K562 (cell line): ENCODE data around the gene SHF. TPM values are rescaled to one million over a fixed set of nuclear protein-coding genes. Genes with fewer than 3 reads are reported as not detected.

Experiments
- ATAC-seq: fragments of 200-7000 bp; cut with Tn5 transposase; 3 replicates; pipeline ENCODE4 v1.9.1; 2020; ENCODE audit warnings: moderate library complexity
- BruUV-seq: library from RNA; stranded (reverse); fragments of 400-500 nt; replicated peaks from 2 replicates; lab custom pipeline; 2021; lab: Mats Ljungman, UMichigan
- CTCF ChIA-PET: fragments of 300-600 bp; formaldehyde crosslinking; extraction: SDS; loops from one replicate; lab custom pipeline; 2021; ENCODE audit warnings: low intra/inter-chr PET ratio; lab: Yijun Ruan, JAX
- POLR2A ChIA-PET: fragments of 300-600, 350-650 bp; sonication (Branson Sonifier 250); formaldehyde crosslinking; extraction: SDS; loops from one replicate; lab custom pipeline; 2021; ENCODE audit warnings: antibody characterized with exemption, inconsistent platforms; lab: Yijun Ruan, JAX
- DNase-seq, 4 experiments: peaks; one replicate each; pipeline versions ENCODE4 v3.0.0 to v3.0.0-alpha.2; 2011 to 2018; ENCODE audit warnings: low spot score in 3 of 4, mixed read lengths in 3 of 4; ENCODE audit errors: extremely low read depth in 1 of 4
- FAIRE-seq: peaks from 2 replicates; lab custom pipeline; 2011; peaks lifted over from hg19 to GRCh38; lab: Jason Lieb, UNC
- H2AFZ ChIP-seq: 2 replicates; pipeline ENCODE4 v1.6.0; 2011; ENCODE audit warnings: low read depth, low read length, control low read depth, inconsistent platforms
- H3K27ac ChIP-seq: fragments of 200-600 bp; 3 replicates; pipeline ENCODE4 v1.8.0; 2011; ENCODE audit warnings: low read depth, mild to moderate bottlenecking, control low read depth, inconsistent platforms, low read length, moderate library complexity, mixed read lengths; ENCODE audit errors: extremely low read depth
- H3K27me3 ChIP-seq, 2 experiments: fragments of 300-600 bp in 1 of 2; 2 replicates in 1 of 2; 3 replicates in 1 of 2; pipeline versions ENCODE4 v1.6.0 to v1.8.0; 2011; ENCODE audit warnings: inconsistent platforms in 2 of 2, low read length in 2 of 2, mild to moderate bottlenecking in 1 of 2, mixed read lengths in 1 of 2, moderate library complexity in 1 of 2; ENCODE audit not compliant: control insufficient read depth in 2 of 2, insufficient read depth in 2 of 2
- H3K36me3 ChIP-seq: fragments of 300-600 bp; 3 replicates; pipeline ENCODE4 v1.8.0; 2011; ENCODE audit warnings: mild to moderate bottlenecking, low read length, inconsistent platforms; ENCODE audit not compliant: control insufficient read depth, insufficient read depth
- H3K4me1 ChIP-seq, 2 experiments: fragments of 200-600 bp in 1 of 2; replicated peaks in 1 of 2; 2 replicates in 1 of 2; 3 replicates in 1 of 2; pipeline versions ENCODE4 v1.5.1 to v1.8.0; 2011; ENCODE audit warnings: inconsistent platforms in 2 of 2, low read length in 2 of 2, mild to moderate bottlenecking in 1 of 2, mixed read lengths in 1 of 2, moderate library complexity in 1 of 2; ENCODE audit not compliant: control insufficient read depth in 2 of 2, insufficient read depth in 2 of 2
- H3K4me2 ChIP-seq: 2 replicates; pipeline ENCODE4 v1.6.1; 2011; ENCODE audit warnings: low read length, control low read depth, inconsistent platforms, mixed read lengths; ENCODE audit not compliant: insufficient read depth
- H3K4me3 ChIP-seq: fragments of 200-600 bp; sonication (generic), shearing (Covaris generic); 2 replicates; pipeline ENCODE4 v1.5.1; 2016; ENCODE audit warnings: control low read depth, inconsistent platforms
- H3K79me2 ChIP-seq: fragments of 200-600 bp; 3 replicates; pipeline ENCODE4 v1.8.0; 2011; ENCODE audit warnings: low read length, inconsistent platforms; ENCODE audit not compliant: control insufficient read depth, insufficient read depth
- H3K9ac ChIP-seq, 2 experiments: 2 replicates each; pipeline versions ENCODE4 v1.6.0 to v1.6.1; 2011; ENCODE audit warnings: low read depth in 2 of 2, low read length in 2 of 2, control low read depth in 1 of 2, inconsistent platforms in 1 of 2, mild to moderate bottlenecking in 1 of 2, mixed read lengths in 1 of 2; ENCODE audit not compliant: insufficient read depth in 1 of 2
- H3K9me1 ChIP-seq: one replicate; pipeline ENCODE4 v1.6.0; 2011; ENCODE audit warnings: inconsistent platforms, mild to moderate bottlenecking, low read length, moderate library complexity; ENCODE audit not compliant: control insufficient read depth, insufficient read depth
- H3K9me3 ChIP-seq: replicated peaks from 2 replicates; pipeline ENCODE4 v1.5.1; 2011; ENCODE audit warnings: low read depth, low read length, inconsistent platforms; ENCODE audit not compliant: control insufficient read depth, insufficient read depth
- H4K20me1 ChIP-seq: replicated peaks from 2 replicates; pipeline ENCODE4 v1.6.1; 2011; ENCODE audit warnings: low read length, inconsistent platforms, mixed read lengths; ENCODE audit not compliant: control insufficient read depth, insufficient read depth
- CHD2 ChIP-seq: IDR thresholded peaks from 2 replicates; pipeline ENCODE4 v1.6.1; 2011; ENCODE audit warnings: low read depth, low read length
- CREM ChIP-seq: IDR thresholded peaks from 2 replicates; pipeline ENCODE4 v1.6.1; 2014; ENCODE audit warnings: antibody characterized with exemption, low read depth
- FOSL1 ChIP-seq: fragments of 200-800 bp; sonication (Bioruptor generic); conservative IDR thresholded peaks from 2 replicates; pipeline ENCODE4 v1.6.1; 2016; ENCODE audit warnings: missing genetic modification characterization, missing compliant biosample characterization
- SAFB ChIP-seq: fragments of 200-400 bp; formaldehyde crosslinking; IDR thresholded peaks from 2 replicates; pipeline ENCODE4 v1.6.1; 2017; ENCODE audit warnings: low read depth, low read length, borderline replicate concordance
- TBL1XR1 ChIP-seq, 2 experiments: IDR thresholded peaks; 2 replicates each; pipeline ENCODE4 v1.6.1; 2012; ENCODE audit warnings: improper control_type of control experiment in 2 of 2, low read length in 2 of 2, mild to moderate bottlenecking in 1 of 2
- TEAD2 ChIP-seq: fragments of 450-650 bp; IDR thresholded peaks from 2 replicates; pipeline ENCODE4 v1.6.1; 2016; ENCODE audit warnings: missing genetic modification characterization, control low read depth, missing compliant biosample characterization
- WHSC1 ChIP-seq: IDR thresholded peaks from one replicate; pipeline ENCODE4 v1.6.1; 2012; ENCODE audit warnings: low read length, control low read depth, inconsistent platforms
- ZFX ChIP-seq: sonication (generic); formaldehyde crosslinking; IDR thresholded peaks from 2 replicates; pipeline ENCODE4 v1.8.0; 2022; ENCODE audit warnings: mild to moderate bottlenecking, missing genetic modification reagents, moderate library complexity
- ZNF282 ChIP-seq: sonication (generic); formaldehyde crosslinking; IDR thresholded peaks from 2 replicates; pipeline ENCODE4 v1.8.1; 2023; ENCODE audit warnings: missing genetic modification reagents
- ZNF445 ChIP-seq: fragments of 250-450 bp; sonication (Bioruptor Pico); IDR thresholded peaks from 2 replicates; pipeline ENCODE4 v1.4.0; 2020; ENCODE audit warnings: low read depth, mild to moderate bottlenecking, moderate library complexity
- WGBS: fragments of 100-300 bp; shearing (Covaris generic); methylation state at CpG from one replicate; pipeline ENCODE4 v1.1.6; 2016; ENCODE audit warnings: low coverage, mixed read lengths; ENCODE audit not compliant: insufficient coverage; ENCODE audit errors: missing lambda C conversion rate; 5-methylcytosine and 5-hydroxymethylcytosine counted together
- in situ Hi-C: fragments of 300-500 bp; cut with MboI; formaldehyde crosslinking; loops from 4 replicates; pipeline ENCODE4 v1.15.0; 2018; ENCODE audit warnings: inconsistent platforms, mixed read lengths
- intact Hi-C: fragments of 100-400 bp; cut with micrococcal nuclease; formaldehyde crosslinking; loops from 2 replicates; pipeline ENCODE4 v1.14.2; 2022
- polyA plus RNA-seq, 8 experiments: library from polyadenylated mRNA; depleted of rRNA in 4 of 8; stranded (reverse) in 5 of 8; unstranded in 3 of 8; fragments of >200 nt; fragmentation: Nextera tagmentation in 2 of 8; fragmentation: Illumina TruSeq in 1 of 8; extraction: Ambion mirVana in 2 of 8; extraction: Trizol in 1 of 8; gene quantifications; 2 replicates each; pipeline versions ENCODE4 v1.2.1 to v1.2.3, GENCODE V29; 2011 to 2014; ENCODE audit warnings: inconsistent platforms in 1 of 8, missing spikeins in 1 of 8
- total RNA-seq, 7 experiments: library from RNA; depleted of rRNA in 6 of 7; stranded (reverse); fragments of >200 nt in 6 of 7; fragmentation: Illumina TruSeq in 2 of 7; extraction: Trizol in 2 of 7; gene quantifications; 2 replicates each; pipeline versions ENCODE4 v1.2.1 to v1.2.3, GENCODE V29; 2011 to 2021; ENCODE audit warnings: low replicate concordance in 1 of 7
- TF ChIP-seq, protein P1 (sequence below): fragments of 450-650 bp; IDR thresholded peaks from 2 replicates; pipeline ENCODE4 v1.6.1; 2017; ENCODE audit warnings: mild to moderate bottlenecking, moderate library complexity
- TF ChIP-seq, protein P2 (sequence below): fragments of 250-450 bp; sonication (Bioruptor Pico); IDR thresholded peaks from 2 replicates; pipeline ENCODE4 v1.6.1; 2021; ENCODE audit warnings: mild to moderate bottlenecking
- TF ChIP-seq, protein P3 (sequence below): fragments of 250-450 bp; sonication (Bioruptor Pico); IDR thresholded peaks from 2 replicates; pipeline ENCODE4 v1.8.0; 2022; ENCODE audit warnings: moderate library complexity, mild to moderate bottlenecking, inconsistent platforms
- TF ChIP-seq, protein P4 (sequence below): IDR thresholded peaks from 3 replicates; pipeline ENCODE4 v1.6.1; 2011; ENCODE audit warnings: borderline replicate concordance, mild to moderate bottlenecking, moderate library complexity; ENCODE audit not compliant: insufficient read length; ENCODE audit errors: extremely low read depth
- TF ChIP-seq, protein P5 (sequence below): fragments of 250-450 bp; sonication (Bioruptor Pico); IDR thresholded peaks from 2 replicates; pipeline ENCODE4 v1.4.0; 2020; ENCODE audit warnings: mild to moderate bottlenecking, moderate library complexity, borderline replicate concordance

Gene SHF
- total and polyA plus RNA-seq, 9 of the 15 experiments (the other 6 are each of a cell fraction or from before 2014, with no cell fraction given): 0.51 to 2.2 (median 0.85) TPM; not detected in 2

DNA sequence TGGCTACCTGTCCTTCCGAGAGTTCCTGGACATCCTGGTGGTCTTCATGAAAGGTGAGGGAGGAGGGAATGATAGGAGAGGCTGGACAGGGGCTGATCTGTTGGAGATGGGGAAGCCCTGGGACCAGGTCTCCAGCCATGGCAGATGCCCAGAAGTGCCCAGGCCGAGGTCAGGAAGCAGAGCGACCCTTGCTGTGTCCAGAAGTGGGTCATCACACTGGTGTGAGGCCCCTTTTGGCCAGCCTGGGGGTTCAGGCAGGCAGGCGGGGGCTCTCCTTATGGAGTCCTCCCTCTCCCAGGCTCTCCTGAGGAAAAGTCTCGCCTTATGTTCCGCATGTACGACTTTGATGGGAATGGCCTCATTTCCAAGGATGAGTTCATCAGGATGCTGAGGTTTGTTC is 40.2 kb downstream of the SHF start:
- H3K79me2 ChIP-seq: no peaks in the 10 kb centered on the region
- in situ Hi-C loops (no loop called here), intact Hi-C loops (no loop called here)
- ATAC-seq (no peak), FAIRE-seq (no peak), DNase-seq (no peak)
- ChIA-PET CTCF (no interaction called here), POLR2A (interaction anchor here (0.5 to 1.3 kb wide), 2 partner anchors 16 to 26 kb away, joined by 3 to 4 read pairs; no protein-coding TSS in a partner anchor)
- no peak overlapping the region for H3K27ac ChIP-seq
- no peak overlapping the region for H3K9ac ChIP-seq
- H3K36me3 ChIP-seq: no peaks in the 10 kb centered on the region
- H3K4me3 ChIP-seq: no peak overlapping the region
- no TSS peak for BruUV-seq
- no peaks in the 10 kb centered on the region for H3K9me3 ChIP-seq
- 17% methylated on average over 5 of the region's 7 CpGs for WGBS
- H4K20me1 ChIP-seq: peaks cover 3% of the 10 kb centered on the region; the same call in 1 of the 2 replicates
- no peak overlapping the region for H3K4me2 ChIP-seq
- no peaks in the 10 kb centered on the region for H3K9me1 ChIP-seq
- peaks cover 0 to 9% of the 10 kb centered on the region in 2 experiments; a peak in 1 of 5 replicates for H3K4me1 ChIP-seq
- H3K27me3 ChIP-seq: peaks cover 16 to 42% of the 10 kb centered on the region in 2 experiments
- H2AFZ ChIP-seq: no peak overlapping the region
- TF ChIP-seq CHD2: no peak
- no peak for TF ChIP-seq WHSC1
- TF ChIP-seq SAFB: no peak
- TF ChIP-seq, protein P1, sequence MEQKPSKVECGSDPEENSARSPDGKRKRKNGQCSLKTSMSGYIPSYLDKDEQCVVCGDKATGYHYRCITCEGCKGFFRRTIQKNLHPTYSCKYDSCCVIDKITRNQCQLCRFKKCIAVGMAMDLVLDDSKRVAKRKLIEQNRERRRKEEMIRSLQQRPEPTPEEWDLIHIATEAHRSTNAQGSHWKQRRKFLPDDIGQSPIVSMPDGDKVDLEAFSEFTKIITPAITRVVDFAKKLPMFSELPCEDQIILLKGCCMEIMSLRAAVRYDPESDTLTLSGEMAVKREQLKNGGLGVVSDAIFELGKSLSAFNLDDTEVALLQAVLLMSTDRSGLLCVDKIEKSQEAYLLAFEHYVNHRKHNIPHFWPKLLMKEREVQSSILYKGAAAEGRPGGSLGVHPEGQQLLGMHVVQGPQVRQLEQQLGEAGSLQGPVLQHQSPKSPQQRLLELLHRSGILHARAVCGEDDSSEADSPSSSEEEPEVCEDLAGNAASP: no peak
- no peak for TF ChIP-seq TEAD2 (tag)
- no peak for TF ChIP-seq ZNF282 (CRISPR knock-in tag)
- TF ChIP-seq CREM: no peak
- TF ChIP-seq FOSL1 (tag): no peak
- no peak for TF ChIP-seq ZNF445 (CRISPR knock-in tag)
- TF ChIP-seq, protein P2, sequence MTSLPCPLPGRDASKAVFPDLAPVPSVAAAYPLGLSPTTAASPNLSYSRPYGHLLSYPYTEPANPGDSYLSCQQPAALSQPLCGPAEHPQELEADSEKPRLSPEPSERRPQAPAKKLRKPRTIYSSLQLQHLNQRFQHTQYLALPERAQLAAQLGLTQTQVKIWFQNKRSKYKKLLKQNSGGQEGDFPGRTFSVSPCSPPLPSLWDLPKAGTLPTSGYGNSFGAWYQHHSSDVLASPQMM (CRISPR knock-in tag): no peak
- TF ChIP-seq, protein P3, sequence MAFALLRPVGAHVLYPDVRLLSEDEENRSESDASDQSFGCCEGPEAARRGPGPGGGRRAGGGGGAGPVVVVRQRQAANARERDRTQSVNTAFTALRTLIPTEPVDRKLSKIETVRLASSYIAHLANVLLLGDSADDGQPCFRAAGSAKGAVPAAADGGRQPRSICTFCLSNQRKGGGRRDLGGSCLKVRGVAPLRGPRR (CRISPR knock-in tag): no peak
- no peak for TF ChIP-seq ZFX (CRISPR knock-in tag)
- TF ChIP-seq, protein P4, sequence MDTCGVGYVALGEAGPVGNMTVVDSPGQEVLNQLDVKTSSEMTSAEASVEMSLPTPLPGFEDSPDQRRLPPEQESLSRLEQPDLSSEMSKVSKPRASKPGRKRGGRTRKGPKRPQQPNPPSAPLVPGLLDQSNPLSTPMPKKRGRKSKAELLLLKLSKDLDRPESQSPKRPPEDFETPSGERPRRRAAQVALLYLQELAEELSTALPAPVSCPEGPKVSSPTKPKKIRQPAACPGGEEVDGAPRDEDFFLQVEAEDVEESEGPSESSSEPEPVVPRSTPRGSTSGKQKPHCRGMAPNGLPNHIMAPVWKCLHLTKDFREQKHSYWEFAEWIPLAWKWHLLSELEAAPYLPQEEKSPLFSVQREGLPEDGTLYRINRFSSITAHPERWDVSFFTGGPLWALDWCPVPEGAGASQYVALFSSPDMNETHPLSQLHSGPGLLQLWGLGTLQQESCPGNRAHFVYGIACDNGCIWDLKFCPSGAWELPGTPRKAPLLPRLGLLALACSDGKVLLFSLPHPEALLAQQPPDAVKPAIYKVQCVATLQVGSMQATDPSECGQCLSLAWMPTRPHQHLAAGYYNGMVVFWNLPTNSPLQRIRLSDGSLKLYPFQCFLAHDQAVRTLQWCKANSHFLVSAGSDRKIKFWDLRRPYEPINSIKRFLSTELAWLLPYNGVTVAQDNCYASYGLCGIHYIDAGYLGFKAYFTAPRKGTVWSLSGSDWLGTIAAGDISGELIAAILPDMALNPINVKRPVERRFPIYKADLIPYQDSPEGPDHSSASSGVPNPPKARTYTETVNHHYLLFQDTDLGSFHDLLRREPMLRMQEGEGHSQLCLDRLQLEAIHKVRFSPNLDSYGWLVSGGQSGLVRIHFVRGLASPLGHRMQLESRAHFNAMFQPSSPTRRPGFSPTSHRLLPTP: no peak
- TF ChIP-seq TBL1XR1 (IDR thresholded peaks at IDR 0.05; ENCODE audit: low read length in 2 of 2): no peak
- TF ChIP-seq, protein P5, sequence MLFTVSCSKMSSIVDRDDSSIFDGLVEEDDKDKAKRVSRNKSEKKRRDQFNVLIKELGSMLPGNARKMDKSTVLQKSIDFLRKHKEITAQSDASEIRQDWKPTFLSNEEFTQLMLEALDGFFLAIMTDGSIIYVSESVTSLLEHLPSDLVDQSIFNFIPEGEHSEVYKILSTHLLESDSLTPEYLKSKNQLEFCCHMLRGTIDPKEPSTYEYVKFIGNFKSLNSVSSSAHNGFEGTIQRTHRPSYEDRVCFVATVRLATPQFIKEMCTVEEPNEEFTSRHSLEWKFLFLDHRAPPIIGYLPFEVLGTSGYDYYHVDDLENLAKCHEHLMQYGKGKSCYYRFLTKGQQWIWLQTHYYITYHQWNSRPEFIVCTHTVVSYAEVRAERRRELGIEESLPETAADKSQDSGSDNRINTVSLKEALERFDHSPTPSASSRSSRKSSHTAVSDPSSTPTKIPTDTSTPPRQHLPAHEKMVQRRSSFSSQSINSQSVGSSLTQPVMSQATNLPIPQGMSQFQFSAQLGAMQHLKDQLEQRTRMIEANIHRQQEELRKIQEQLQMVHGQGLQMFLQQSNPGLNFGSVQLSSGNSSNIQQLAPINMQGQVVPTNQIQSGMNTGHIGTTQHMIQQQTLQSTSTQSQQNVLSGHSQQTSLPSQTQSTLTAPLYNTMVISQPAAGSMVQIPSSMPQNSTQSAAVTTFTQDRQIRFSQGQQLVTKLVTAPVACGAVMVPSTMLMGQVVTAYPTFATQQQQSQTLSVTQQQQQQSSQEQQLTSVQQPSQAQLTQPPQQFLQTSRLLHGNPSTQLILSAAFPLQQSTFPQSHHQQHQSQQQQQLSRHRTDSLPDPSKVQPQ: no peak
